Pancreas (tissue), 10 donors: Measurements from ENCODE around the gene POLR2I. TPM values are rescaled to one million over a fixed set of nuclear protein-coding genes. Genes with fewer than 3 reads are reported as not detected.

Experiments
- ATAC-seq, 4 donors: fragments of 200-7000 bp; cut with Tn5 transposase; one replicate each; pipeline versions ENCODE4 v1.8.0 to v1.9.1; 2020; ENCODE audit warnings: mild to moderate bottlenecking in 4 of 4, moderate library complexity in 4 of 4
- DNase-seq, 6 donors: peaks; one replicate each; pipeline ENCODE4 v3.0.0-alpha.2; 2020
- FAIRE-seq: peaks from 2 replicates; lab custom pipeline; 2012; peaks lifted over from hg19 to GRCh38; lab: Jason Lieb, UNC
- H3K27ac ChIP-seq, 4 donors: fragments of 200-600 bp; sonication (generic); 1 replicate in 3 of 4; 2 replicates in 1 of 4; pipeline versions ENCODE4 v1.5.0 to v1.8.0; 2020
- H3K27me3 ChIP-seq, 4 donors: fragments of 200-600 bp; one replicate each; pipeline ENCODE4 v1.8.0; 2021
- H3K36me3 ChIP-seq, 3 donors: fragments of 200-600 bp; sonication (generic) in 1 of 3; one replicate each; pipeline versions ENCODE4 v1.5.0 to v1.8.0; 2020 to 2021
- H3K4me1 ChIP-seq, 3 donors: fragments of 200-600 bp; one replicate each; pipeline ENCODE4 v1.8.0; 2021
- H3K4me3 ChIP-seq, 4 donors: fragments of 200-600 bp; sonication (generic) in 2 of 4; one replicate each; pipeline versions ENCODE4 v1.5.0 to v1.8.0; 2020 to 2021
- H3K9me3 ChIP-seq, 4 donors: fragments of 200-600 bp; one replicate each; pipeline ENCODE4 v1.8.0; 2021
- WGBS, 2 donors: extraction: QIAGEN DNeasy Blood & Tissue Kit; methylation state at CpG; one replicate each; pipeline ENCODE4 v1.1.7; 2013; 5-methylcytosine and 5-hydroxymethylcytosine counted together
- intact Hi-C, 3 donors: fragments of 100-400 bp; cut with DNase I; formaldehyde crosslinking; loops; one replicate each; pipeline versions ENCODE4 v1.11.1 to v1.14.2; 2022
- polyA plus RNA-seq, 2 donors: library from polyadenylated mRNA; stranded (reverse); fragments of 200-250 nt; gene quantifications; one replicate each; pipeline ENCODE4 v1.2.3, GENCODE V29; 2013
- total RNA-seq, 6 donors: library from RNA; stranded (reverse); fragmentation: NEBNext Ultra II Directional in 4 of 6; extraction: Animal tissue kit (Norgen Biotek cat#: 25700) in 4 of 6; gene quantifications; one replicate each; pipeline versions ENCODE4 v1.2.1 to v1.2.4, GENCODE V29; 2021 to 2023
- TF ChIP-seq, protein P1 (sequence below), 4 donors: fragments of 200-600 bp; sonication (generic) in 3 of 4; IDR thresholded peaks; one replicate each; pipeline versions ENCODE4 v1.5.0 to v1.8.0; 2021; ENCODE audit warnings: antibody characterized with exemption in 4 of 4
- donor health status: healthy with polysubstance abuse.
- donor health status: DM: no; HTN: no; CAD: no; lungs with moderate emphysema.
- donor health status: DM: no; HTN: no; CAD: no.
- donor health status: control.
- donor health status: control.
- donor health status: Bipolar disorder and iron deficiency.
- donor health status: DM: yes; HTN: yes; CAD: no.
- donor health status: DM: no; HTN: no; CAD: no.
- donor health status: DM: no; HTN: no; CAD: no.
- donor health status: DM: yes; HTN: yes; CAD: no.

POLR2I gene
- total and polyA plus RNA-seq, 8 donors: 29.8 to 58.0 (median 37.1) TPM

GRCh38 chr19:36106441-36106840 is 8.2 kb downstream of the POLR2I start:
- no peak overlapping the region for H3K27ac ChIP-seq
- intact Hi-C loops: no loop called here
- WGBS, 2 donors: 93 to 94% methylated on average over 6 of the region's 6 CpGs

DNA sequence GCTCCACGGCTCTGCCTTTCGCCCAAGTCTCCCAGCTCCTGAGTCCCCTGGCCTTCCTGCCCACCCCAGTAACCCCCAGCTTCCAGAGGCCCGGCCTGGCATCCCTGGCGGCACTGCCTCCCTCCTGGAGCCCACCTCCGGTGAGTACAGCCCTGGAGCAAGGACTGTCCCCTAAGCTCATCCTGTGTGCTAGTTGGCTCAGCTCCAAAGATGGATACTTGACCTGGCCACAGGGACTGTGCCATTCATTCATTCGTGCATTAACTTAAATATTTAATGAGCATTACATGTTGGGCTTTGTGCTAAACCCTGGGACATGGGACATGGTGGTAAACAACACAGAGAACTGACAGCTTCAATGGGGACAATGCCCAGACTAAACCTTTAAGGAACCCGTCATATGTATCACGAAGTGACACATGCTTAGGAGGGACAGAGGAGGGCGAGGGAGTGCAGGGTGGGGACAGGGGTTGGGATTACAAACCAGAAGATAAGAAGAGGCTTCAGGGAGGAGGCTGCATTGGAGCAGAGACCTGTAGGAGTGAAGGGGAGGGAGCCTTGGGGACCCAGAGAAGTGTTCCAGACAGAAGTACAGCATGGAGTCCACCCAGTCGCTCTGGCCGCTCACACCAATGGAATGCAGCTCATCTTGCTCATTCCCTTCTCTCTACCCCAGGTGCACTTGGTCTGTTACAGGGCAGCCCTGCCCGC is 10.7 kb downstream of the POLR2I start:
- DNase-seq: no peak
- 94 to 97% methylated on average over 12 of the region's 12 CpGs for WGBS, 2 donors
- TF ChIP-seq, protein P1, sequence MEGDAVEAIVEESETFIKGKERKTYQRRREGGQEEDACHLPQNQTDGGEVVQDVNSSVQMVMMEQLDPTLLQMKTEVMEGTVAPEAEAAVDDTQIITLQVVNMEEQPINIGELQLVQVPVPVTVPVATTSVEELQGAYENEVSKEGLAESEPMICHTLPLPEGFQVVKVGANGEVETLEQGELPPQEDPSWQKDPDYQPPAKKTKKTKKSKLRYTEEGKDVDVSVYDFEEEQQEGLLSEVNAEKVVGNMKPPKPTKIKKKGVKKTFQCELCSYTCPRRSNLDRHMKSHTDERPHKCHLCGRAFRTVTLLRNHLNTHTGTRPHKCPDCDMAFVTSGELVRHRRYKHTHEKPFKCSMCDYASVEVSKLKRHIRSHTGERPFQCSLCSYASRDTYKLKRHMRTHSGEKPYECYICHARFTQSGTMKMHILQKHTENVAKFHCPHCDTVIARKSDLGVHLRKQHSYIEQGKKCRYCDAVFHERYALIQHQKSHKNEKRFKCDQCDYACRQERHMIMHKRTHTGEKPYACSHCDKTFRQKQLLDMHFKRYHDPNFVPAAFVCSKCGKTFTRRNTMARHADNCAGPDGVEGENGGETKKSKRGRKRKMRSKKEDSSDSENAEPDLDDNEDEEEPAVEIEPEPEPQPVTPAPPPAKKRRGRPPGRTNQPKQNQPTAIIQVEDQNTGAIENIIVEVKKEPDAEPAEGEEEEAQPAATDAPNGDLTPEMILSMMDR (IDR thresholded peaks at IDR 0.05): no peak

More at GRCh38 chr19:36106441-36106840, 8.2 kb downstream of the POLR2I start:
- Histone ChIP-seq H3K4me3 (no peak overlapping the region), H3K27me3 (no peaks in the 10 kb centered on the region), H3K36me3 (no peaks in the 10 kb centered on the region), H3K4me1 (no peaks in the 10 kb centered on the region), H3K9me3 (no peaks in the 10 kb centered on the region)
- DNase-seq (no peak), FAIRE-seq (no peak), ATAC-seq (no peak)
- TF ChIP-seq, protein P1 (IDR thresholded peaks at IDR 0.05): no peak

DNA sequence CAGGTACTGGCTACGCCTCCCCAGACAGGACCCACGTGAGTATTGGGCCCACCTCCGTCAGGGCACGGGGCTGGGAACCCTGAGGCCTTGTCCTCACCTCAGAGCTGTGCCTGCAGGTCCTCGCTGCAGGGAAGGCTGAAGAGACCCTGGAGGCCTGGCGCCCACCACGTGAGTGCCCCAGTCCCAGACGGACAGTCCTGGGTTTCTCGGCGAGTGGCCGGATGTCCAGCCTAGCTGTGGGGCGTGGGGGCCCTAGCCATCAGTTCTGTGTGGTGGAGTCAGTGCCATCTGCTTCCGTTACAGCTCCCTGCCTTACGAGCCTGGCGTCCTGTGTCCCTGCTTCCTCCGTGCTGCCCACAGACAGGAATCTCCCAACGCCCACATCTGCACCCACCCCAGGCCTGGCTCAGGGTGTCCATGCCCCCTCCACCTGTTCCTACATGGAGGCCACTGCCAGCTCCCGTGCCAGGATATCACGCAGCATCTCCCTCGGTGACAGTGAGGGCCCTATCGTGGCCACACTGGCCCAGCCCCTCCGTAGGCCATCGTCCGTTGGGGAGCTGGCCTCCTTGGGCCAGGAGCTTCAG is 11.5 kb downstream of the POLR2I start:
- FAIRE-seq (no peak), DNase-seq (no peak), ATAC-seq (no peak)
- H3K27ac ChIP-seq: no peak overlapping the region
- H3K4me3 ChIP-seq: no peak overlapping the region
- intact Hi-C loops: no loop called here
- TF ChIP-seq, protein P1 (IDR thresholded peaks at IDR 0.05): no peak
- WGBS, 2 donors: 89 to 93% methylated on average over 24 of the region's 24 CpGs
- no peaks in the 10 kb centered on the region for H3K36me3 ChIP-seq
- no peaks in the 10 kb centered on the region for H3K27me3 ChIP-seq
- no peaks in the 10 kb centered on the region for H3K9me3 ChIP-seq
- H3K4me1 ChIP-seq: no peaks in the 10 kb centered on the region

More for the DNA sequence above, 10.7 kb downstream of the POLR2I start:
- Histone ChIP-seq H3K4me1 (no peaks in the 10 kb centered on the region), H3K27ac (no peak overlapping the region), H3K27me3 (no peaks in the 10 kb centered on the region), H3K9me3 (no peaks in the 10 kb centered on the region), H3K4me3 (no peak overlapping the region), H3K36me3 (no peaks in the 10 kb centered on the region)
- no peak for ATAC-seq
- no peak for FAIRE-seq
- intact Hi-C loops: no loop called here

GRCh38 chr19:36101550-36102327 is 12.9 kb downstream of the POLR2I start:
- H3K4me1 ChIP-seq: no peaks in the 10 kb centered on the region
- intact Hi-C loops: no loop called here
- WGBS, 2 donors: 86 to 89% methylated on average over 27 of the region's 27 CpGs
- H3K36me3 ChIP-seq: no peaks in the 10 kb centered on the region
- ATAC-seq: no peak
- FAIRE-seq: no peak
- H3K9me3 ChIP-seq: no peaks in the 10 kb centered on the region
- TF ChIP-seq, protein P1 (IDR thresholded peaks at IDR 0.05): no peak
- no peak overlapping the region for H3K4me3 ChIP-seq
- H3K27ac ChIP-seq: no peak overlapping the region
- no peaks in the 10 kb centered on the region for H3K27me3 ChIP-seq
- no peak for DNase-seq
